Left lung (tissue), 10 donors: ENCODE data around the gene TTYH1. TPM values are rescaled to one million over a fixed set of nuclear protein-coding genes. Genes with fewer than 3 reads are reported as not detected.

Experiments used
- ATAC-seq: fragments of 200-7000 bp; cut with Tn5 transposase; one replicate; pipeline ENCODE4 v1.9.1; 2020; ENCODE audit warnings: moderate library complexity
- DNase-seq, 4 donors: peaks; one replicate each; pipeline ENCODE4 v3.0.0-alpha.2; 2013 to 2020
- H3K27ac ChIP-seq, 2 donors: fragments of 200-600 bp; sonication (generic) in 1 of 2; one replicate each; pipeline versions ENCODE4 v1.5.0 to v1.8.0; 2020 to 2021
- H3K27me3 ChIP-seq, 2 donors: fragments of 200-600 bp; sonication (generic) in 1 of 2; one replicate each; pipeline versions ENCODE4 v1.5.0 to v1.8.0; 2020 to 2021
- H3K36me3 ChIP-seq, 2 donors: fragments of 200-600 bp; sonication (generic) in 1 of 2; one replicate each; pipeline versions ENCODE4 v1.5.0 to v1.8.0; 2020 to 2021
- H3K4me1 ChIP-seq, 2 donors: fragments of 200-600 bp; one replicate each; pipeline ENCODE4 v1.8.0; 2021
- H3K4me3 ChIP-seq, 2 donors: fragments of 200-600 bp; sonication (generic) in 1 of 2; one replicate each; pipeline versions ENCODE4 v1.5.0 to v1.8.0; 2020 to 2021; ENCODE audit warnings: mild to moderate bottlenecking in 1 of 2
- H3K9me3 ChIP-seq, 2 donors: fragments of 200-600 bp; sonication (generic) in 1 of 2; one replicate each; pipeline versions ENCODE4 v1.5.0 to v1.8.0; 2020 to 2021
- intact Hi-C, 2 donors: fragments of 100-400 bp; cut with DNase I; formaldehyde crosslinking; loops; one replicate each; pipeline versions ENCODE4 v1.11.2 to v1.14.2; 2022
- polyA plus RNA-seq, 6 donors: library from polyadenylated mRNA; unstranded; fragments of 120-200 nt; gene quantifications; one replicate each; pipeline ENCODE4 v1.2.1, GENCODE V29; 2013; ENCODE audit not compliant: insufficient read length in 6 of 6
- total RNA-seq, 2 donors: library from RNA; stranded (reverse); fragmentation: NEBNext Ultra II Directional; extraction: Animal tissue kit (Norgen Biotek cat#: 25700); gene quantifications; one replicate each; pipeline ENCODE4 v1.2.1, GENCODE V29; 2021
- TF ChIP-seq, protein P1 (sequence below), 2 donors: fragments of 200-600 bp; sonication (generic) in 1 of 2; IDR thresholded peaks; one replicate each; pipeline versions ENCODE4 v1.5.0 to v1.8.0; 2021; ENCODE audit warnings: antibody characterized with exemption in 2 of 2
- donor health status: DM: no; HTN: yes; CAD: no.
- donor health status: DM: no; HTN: no; CAD: no.

The TTYH1 gene
- total and polyA plus RNA-seq, 8 donors: 2.3 to 13.4 (median 4.7) TPM; not detected in 2

GRCh38 chr19:54383330-54383729 is 31.9 kb upstream of the TTYH1 start:
- peak; percentile 18 for ATAC-seq
- intact Hi-C loops: no loop called here

DNA sequence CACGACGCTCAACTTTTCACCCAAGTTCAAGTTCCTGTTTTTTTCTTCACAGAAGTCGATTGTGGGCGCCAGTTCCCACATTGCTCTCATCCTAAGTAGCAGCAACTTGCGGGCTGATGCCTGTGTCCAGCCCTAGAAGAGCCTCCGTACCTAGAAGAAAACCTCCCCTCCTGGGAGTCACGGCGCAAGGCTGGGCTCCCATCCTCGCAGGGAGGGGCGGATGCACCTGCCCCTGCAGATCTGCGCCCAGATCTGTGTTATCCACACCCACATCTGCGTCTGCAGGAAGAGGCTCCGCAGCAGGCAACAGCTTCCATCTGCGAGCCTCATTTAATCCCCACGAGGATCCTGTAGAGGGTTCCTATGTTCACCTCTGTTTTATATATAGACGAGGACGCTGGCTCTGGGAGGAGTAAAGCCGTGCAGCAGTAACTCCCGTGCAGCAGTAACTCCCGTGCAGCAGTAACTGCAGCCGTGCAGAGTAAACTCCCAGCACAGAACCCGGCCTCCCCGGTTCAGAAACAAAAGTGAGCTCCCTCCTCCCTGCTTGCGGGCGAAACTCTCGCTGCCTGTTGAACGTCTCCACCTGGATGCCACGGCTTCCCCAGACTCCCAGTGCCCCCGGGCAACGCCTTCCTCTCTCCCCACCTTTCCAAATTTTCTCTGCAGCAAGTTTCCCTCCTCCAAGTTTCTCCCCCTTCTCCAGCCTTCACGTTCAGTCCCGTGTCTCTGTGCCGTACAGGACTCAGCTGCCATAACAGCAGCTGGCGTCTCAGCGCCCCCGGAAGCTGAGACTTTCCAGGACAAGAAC is 27.1 kb upstream of the TTYH1 start:
- H3K27ac ChIP-seq: peak overlapping the region; percentile 58 to 89
- DNase-seq (peak in 3 of 4 donors; percentile 30 to 81 (median 65)), ATAC-seq (peak; percentile 42)
- no peaks in the 10 kb centered on the region for H3K9me3 ChIP-seq
- intact Hi-C loops: no loop called here
- H3K36me3 ChIP-seq: no peaks in the 10 kb centered on the region
- H3K27me3 ChIP-seq: peaks cover 4 to 77% of the 10 kb centered on the region in 2 donors
- H3K4me1 ChIP-seq: peaks cover 0 to 45% of the 10 kb centered on the region in 2 donors
- TF ChIP-seq, protein P1, sequence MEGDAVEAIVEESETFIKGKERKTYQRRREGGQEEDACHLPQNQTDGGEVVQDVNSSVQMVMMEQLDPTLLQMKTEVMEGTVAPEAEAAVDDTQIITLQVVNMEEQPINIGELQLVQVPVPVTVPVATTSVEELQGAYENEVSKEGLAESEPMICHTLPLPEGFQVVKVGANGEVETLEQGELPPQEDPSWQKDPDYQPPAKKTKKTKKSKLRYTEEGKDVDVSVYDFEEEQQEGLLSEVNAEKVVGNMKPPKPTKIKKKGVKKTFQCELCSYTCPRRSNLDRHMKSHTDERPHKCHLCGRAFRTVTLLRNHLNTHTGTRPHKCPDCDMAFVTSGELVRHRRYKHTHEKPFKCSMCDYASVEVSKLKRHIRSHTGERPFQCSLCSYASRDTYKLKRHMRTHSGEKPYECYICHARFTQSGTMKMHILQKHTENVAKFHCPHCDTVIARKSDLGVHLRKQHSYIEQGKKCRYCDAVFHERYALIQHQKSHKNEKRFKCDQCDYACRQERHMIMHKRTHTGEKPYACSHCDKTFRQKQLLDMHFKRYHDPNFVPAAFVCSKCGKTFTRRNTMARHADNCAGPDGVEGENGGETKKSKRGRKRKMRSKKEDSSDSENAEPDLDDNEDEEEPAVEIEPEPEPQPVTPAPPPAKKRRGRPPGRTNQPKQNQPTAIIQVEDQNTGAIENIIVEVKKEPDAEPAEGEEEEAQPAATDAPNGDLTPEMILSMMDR (IDR thresholded peaks at IDR 0.05): no peak
- H3K4me3 ChIP-seq: peak overlapping the region; percentile 7 to 36

More at GRCh38 chr19:54383330-54383729, 31.9 kb upstream of the TTYH1 start:
- TF ChIP-seq, protein P1 (IDR thresholded peaks at IDR 0.05): no peak
- H3K27ac ChIP-seq: peak overlapping the region in 1 of 2 donors; percentile 63
- no peak for DNase-seq
- no peak overlapping the region for H3K4me3 ChIP-seq
- no peaks in the 10 kb centered on the region for H3K36me3 ChIP-seq
- H3K4me1 ChIP-seq: peaks cover 0 to 32% of the 10 kb centered on the region in 2 donors
- no peaks in the 10 kb centered on the region for H3K9me3 ChIP-seq
- peaks cover 2 to 44% of the 10 kb centered on the region in 2 donors for H3K27me3 ChIP-seq

DNA sequence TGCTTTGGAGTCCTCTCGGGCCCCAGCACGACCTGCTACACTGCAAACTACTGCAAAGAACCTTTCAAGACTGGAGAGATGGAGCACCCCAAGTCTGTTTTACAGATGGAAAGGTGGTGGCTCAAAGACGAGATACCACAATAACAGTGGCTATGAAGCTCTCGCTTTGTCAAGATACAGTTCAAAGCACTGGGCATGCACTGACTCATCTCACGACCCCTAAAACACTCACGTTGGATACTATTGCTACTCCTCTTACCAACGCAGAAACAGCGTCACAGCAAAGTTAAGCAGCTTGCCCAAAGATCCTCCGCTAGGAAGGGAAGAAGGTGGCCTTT is 26.5 kb upstream of the TTYH1 start:
- Histone ChIP-seq H3K27me3 (peaks cover 4 to 81% of the 10 kb centered on the region in 2 donors), H3K36me3 (no peaks in the 10 kb centered on the region), H3K4me1 (peaks cover 0 to 45% of the 10 kb centered on the region in 2 donors), H3K27ac (peak overlapping the region; percentile 58 to 89), H3K9me3 (no peaks in the 10 kb centered on the region), H3K4me3 (peak overlapping the region in 1 of 2 donors; percentile 36)
- ATAC-seq (no peak), DNase-seq (no peak)
- TF ChIP-seq, protein P1 (IDR thresholded peaks at IDR 0.05): no peak
- intact Hi-C loops: no loop called here

- intact Hi-C loops: no loop called here
- H3K4me1 ChIP-seq: peaks cover 0 to 45% of the 10 kb centered on the region in 2 donors
- H3K4me3 ChIP-seq: peak overlapping the region in 1 of 2 donors; percentile 5
- TF ChIP-seq, protein P1 (IDR thresholded peaks at IDR 0.05): no peak
- H3K36me3 ChIP-seq: no peaks in the 10 kb centered on the region
- H3K27me3 ChIP-seq: peaks cover 4 to 85% of the 10 kb centered on the region in 2 donors
- ATAC-seq: peak; percentile 22
- DNase-seq: no peak
- H3K27ac ChIP-seq: peak overlapping the region; percentile 58 to 89
- no peaks in the 10 kb centered on the region for H3K9me3 ChIP-seq
Measured at GRCh38 chr19:54389553-54389952, 25.7 kb upstream of the TTYH1 start.

- H3K36me3 ChIP-seq: no peaks in the 10 kb centered on the region
- TF ChIP-seq, protein P1 (IDR thresholded peaks at IDR 0.05): peak; percentile 59 to 64
- no peaks in the 10 kb centered on the region for H3K9me3 ChIP-seq
- H3K27ac ChIP-seq: no peak overlapping the region
- peaks cover 0 to 45% of the 10 kb centered on the region in 2 donors for H3K4me1 ChIP-seq
- peaks cover 4 to 90% of the 10 kb centered on the region in 2 donors for H3K27me3 ChIP-seq
- DNase-seq (peak in 2 of 4 donors; percentile 42 to 75), ATAC-seq (peak; percentile 65)
- intact Hi-C loops: loop anchor here in 1 of 2 donors (10.0 kb wide), 1 partner anchor 66 kb away; no protein-coding TSS in a partner anchor
- H3K4me3 ChIP-seq: no peak overlapping the region
Measured at GRCh38 chr19:54390942-54391577, 24.2 kb upstream of the TTYH1 start.
